Measurements from ENCODE around the gene CCL11.
"Not testable (repeated sequence)": the region's sequence is repeated elsewhere in the genome, so short reads cannot be mapped to it uniquely, and the experiment has no call there.

Gene CCL11

DNA sequence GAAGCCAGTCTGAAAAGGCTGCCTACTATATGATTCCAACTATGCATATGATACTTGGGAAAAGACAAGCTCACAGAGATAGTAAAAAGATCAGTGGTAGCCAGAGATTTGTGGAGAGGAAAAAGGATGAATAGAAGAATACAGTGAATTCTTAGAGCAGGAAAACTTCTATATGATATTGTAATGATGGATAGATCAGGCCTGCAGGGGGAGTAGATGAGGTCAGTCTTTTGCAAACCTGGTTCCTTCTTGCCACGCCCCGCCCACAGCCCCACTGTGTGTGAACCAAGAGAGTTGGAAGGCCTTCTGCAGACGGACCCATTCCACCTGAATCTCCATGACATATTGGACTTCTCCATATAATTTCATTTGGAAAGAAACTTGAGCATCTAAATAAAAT, 32.9 kb downstream of the CCL11 start:
- H2AFZ ChIP-seq (ENCODE audit: low read depth): no peak overlapping the region
- H3K4me3 ChIP-seq (IDR thresholded peaks at IDR 0.05; ENCODE audit: insufficient read depth, low read depth, low read length): no peak overlapping the region
- no peaks in the 10 kb centered on the region for H3K36me3 ChIP-seq (ENCODE audit: insufficient read depth)
- H3K4me1 ChIP-seq (ENCODE audit: low read depth, poor library complexity, severe bottlenecking): no peaks in the 10 kb centered on the region
- no peak overlapping the region for H3K9ac ChIP-seq
- H3K4me2 ChIP-seq: no peak overlapping the region
- H3K27me3 ChIP-seq (ENCODE audit: insufficient read depth, low read depth): no peaks in the 10 kb centered on the region
- H3K79me2 ChIP-seq (ENCODE audit: insufficient read depth, low read depth): no peaks in the 10 kb centered on the region
- H3K27ac ChIP-seq: no peak overlapping the region
- no peaks in the 10 kb centered on the region for H4K20me1 ChIP-seq (ENCODE audit: insufficient read depth)
- TF ChIP-seq, protein P1, sequence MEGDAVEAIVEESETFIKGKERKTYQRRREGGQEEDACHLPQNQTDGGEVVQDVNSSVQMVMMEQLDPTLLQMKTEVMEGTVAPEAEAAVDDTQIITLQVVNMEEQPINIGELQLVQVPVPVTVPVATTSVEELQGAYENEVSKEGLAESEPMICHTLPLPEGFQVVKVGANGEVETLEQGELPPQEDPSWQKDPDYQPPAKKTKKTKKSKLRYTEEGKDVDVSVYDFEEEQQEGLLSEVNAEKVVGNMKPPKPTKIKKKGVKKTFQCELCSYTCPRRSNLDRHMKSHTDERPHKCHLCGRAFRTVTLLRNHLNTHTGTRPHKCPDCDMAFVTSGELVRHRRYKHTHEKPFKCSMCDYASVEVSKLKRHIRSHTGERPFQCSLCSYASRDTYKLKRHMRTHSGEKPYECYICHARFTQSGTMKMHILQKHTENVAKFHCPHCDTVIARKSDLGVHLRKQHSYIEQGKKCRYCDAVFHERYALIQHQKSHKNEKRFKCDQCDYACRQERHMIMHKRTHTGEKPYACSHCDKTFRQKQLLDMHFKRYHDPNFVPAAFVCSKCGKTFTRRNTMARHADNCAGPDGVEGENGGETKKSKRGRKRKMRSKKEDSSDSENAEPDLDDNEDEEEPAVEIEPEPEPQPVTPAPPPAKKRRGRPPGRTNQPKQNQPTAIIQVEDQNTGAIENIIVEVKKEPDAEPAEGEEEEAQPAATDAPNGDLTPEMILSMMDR (conservative IDR thresholded peaks at IDR 0.05; ENCODE audit: low read depth, low read length): peak; percentile 56

DNA sequence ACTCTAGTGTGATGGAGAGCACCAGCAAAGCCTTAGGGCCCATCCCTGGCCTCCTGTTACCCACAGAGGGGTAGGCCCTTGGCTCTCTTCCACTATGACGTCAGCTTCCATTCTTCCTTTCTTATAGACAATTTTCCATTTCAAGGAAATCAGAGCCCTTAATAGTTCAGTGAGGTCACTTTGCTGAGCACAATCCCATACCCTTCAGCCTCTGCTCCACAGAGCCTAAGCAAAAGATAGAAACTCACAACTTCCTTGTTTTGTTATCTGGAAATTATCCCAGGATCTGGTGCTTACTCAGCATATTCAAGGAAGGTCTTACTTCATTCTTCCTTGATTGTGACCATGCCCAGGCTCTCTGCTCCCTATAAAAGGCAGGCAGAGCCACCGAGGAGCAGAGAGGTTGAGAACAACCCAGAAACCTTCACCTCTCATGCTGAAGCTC, 33.5 kb downstream of the CCL11 start, which contains the start of gene CCL8:
TSS of gene CCL8 (plus strand) at position 397 of the 445 bp plus-strand sequence. CDS start 67 bp downstream, outside the sequence.
- H3K27ac ChIP-seq: no peak within 1 kb of the TSS
- no peaks in the 10 kb centered on the region for H3K79me2 ChIP-seq (ENCODE audit: insufficient read depth, low read depth)
- no peaks in the 10 kb centered on the region for H4K20me1 ChIP-seq (ENCODE audit: insufficient read depth)
- H3K9ac ChIP-seq: no peak within 1 kb of the TSS
- H3K4me2 ChIP-seq: no peak within 1 kb of the TSS
- no peaks in the 10 kb centered on the region for H3K27me3 ChIP-seq (ENCODE audit: insufficient read depth, low read depth)
- H3K4me3 ChIP-seq (IDR thresholded peaks at IDR 0.05; ENCODE audit: insufficient read depth, low read depth, low read length): no peak within 1 kb of the TSS
- TF ChIP-seq, protein P1 (conservative IDR thresholded peaks at IDR 0.05; ENCODE audit: low read depth, low read length): no peak
- H3K4me1 ChIP-seq (ENCODE audit: low read depth, poor library complexity, severe bottlenecking): no peaks in the 10 kb centered on the region
- no peaks in the 10 kb centered on the region for H3K36me3 ChIP-seq (ENCODE audit: insufficient read depth)
- no peak within 1 kb of the TSS for H2AFZ ChIP-seq (ENCODE audit: low read depth)

DNA sequence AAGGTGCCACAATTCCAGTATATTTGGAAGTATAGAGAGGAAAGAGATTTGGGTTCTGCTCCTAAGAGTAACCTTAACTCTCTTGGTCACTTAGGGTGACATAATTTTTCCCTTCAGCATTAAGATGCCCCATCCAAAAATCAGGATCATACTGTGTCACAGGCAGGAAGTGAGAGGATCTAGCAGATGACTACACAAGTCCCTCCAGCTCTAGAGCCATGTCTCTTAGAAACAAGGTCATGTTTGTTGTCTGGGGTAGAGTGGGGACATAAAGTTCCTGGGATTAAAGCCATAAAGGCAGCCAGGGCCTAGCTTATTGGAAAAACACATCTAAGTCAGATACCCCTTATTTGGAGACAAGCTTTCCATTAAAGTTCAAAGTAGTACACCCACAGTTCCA, 36.4 kb downstream of the CCL11 start:
- no peak overlapping the region for H3K4me3 ChIP-seq (IDR thresholded peaks at IDR 0.05; ENCODE audit: insufficient read depth, low read depth, low read length)
- no peaks in the 10 kb centered on the region for H4K20me1 ChIP-seq (ENCODE audit: insufficient read depth)
- no peaks in the 10 kb centered on the region for H3K27me3 ChIP-seq (ENCODE audit: insufficient read depth, low read depth)
- H2AFZ ChIP-seq (ENCODE audit: low read depth): no peak overlapping the region
- H3K36me3 ChIP-seq (ENCODE audit: insufficient read depth): no peaks in the 10 kb centered on the region
- TF ChIP-seq, protein P1 (conservative IDR thresholded peaks at IDR 0.05; ENCODE audit: low read depth, low read length): no peak
- no peak overlapping the region for H3K27ac ChIP-seq
- no peaks in the 10 kb centered on the region for H3K4me1 ChIP-seq (ENCODE audit: low read depth, poor library complexity, severe bottlenecking)
- H3K4me2 ChIP-seq: no peak overlapping the region
- no peaks in the 10 kb centered on the region for H3K79me2 ChIP-seq (ENCODE audit: insufficient read depth, low read depth)
- H3K9ac ChIP-seq: no peak overlapping the region

DNA sequence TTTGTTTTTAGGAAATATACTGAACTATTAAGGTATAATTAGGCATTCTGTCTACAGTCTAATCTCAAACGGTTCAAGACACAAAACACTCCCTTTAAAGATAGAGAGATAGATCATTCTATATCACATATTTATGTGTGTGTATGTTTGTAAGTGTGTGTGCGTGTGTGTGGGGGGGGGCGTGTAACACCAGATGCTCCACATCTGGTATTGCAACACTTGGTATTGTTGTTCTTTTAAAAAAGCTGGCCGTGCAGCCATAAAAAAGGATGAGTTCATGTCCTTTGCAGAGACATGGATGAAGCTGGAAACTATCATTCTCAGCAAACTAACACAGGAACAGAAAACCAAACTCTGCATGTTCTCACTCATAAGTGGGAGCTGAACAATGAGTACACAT, 42.0 kb downstream of the CCL11 start:
- H3K9ac ChIP-seq; H3K4me3 ChIP-seq (IDR thresholded peaks at IDR 0.05; ENCODE audit: insufficient read depth, low read depth, low read length); H3K27me3 ChIP-seq (ENCODE audit: insufficient read depth, low read depth); H3K27ac ChIP-seq; H3K79me2 ChIP-seq (ENCODE audit: insufficient read depth, low read depth); H2AFZ ChIP-seq (ENCODE audit: low read depth); H3K36me3 ChIP-seq (ENCODE audit: insufficient read depth); H3K4me1 ChIP-seq (ENCODE audit: low read depth, poor library complexity, severe bottlenecking); H4K20me1 ChIP-seq (ENCODE audit: insufficient read depth); H3K4me2 ChIP-seq: not testable (repeated sequence)

DNA sequence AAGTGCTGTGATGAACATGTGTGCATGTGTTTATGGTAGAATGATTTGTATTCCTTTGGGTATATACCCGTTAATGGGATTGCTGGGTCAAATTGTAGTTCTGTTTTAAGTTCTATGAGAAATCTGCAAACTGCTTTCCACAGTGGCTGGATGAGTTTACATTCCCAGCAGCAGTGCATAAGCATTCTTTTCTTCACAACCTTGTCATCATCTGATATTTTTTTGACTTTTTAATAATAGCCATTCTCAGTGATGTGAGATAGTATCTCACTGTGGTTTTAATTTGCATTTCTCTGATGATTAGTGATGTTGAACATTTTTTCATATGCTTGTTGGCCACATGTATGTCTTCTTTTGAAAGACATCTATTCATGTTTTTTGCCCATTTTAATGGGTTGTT, 52.2 kb downstream of the CCL11 start:
- Histone ChIP-seq H3K36me3 (ENCODE audit: insufficient read depth) (no peaks in the 10 kb centered on the region), H2AFZ (ENCODE audit: low read depth) (no peak overlapping the region), H3K4me2 (no peak overlapping the region), H3K9ac (no peak overlapping the region), H3K79me2 (ENCODE audit: insufficient read depth, low read depth) (no peaks in the 10 kb centered on the region), H3K4me1 (ENCODE audit: low read depth, poor library complexity, severe bottlenecking) (no peaks in the 10 kb centered on the region), H3K27ac (no peak overlapping the region), H3K27me3 (ENCODE audit: insufficient read depth, low read depth) (no peaks in the 10 kb centered on the region), H4K20me1 (ENCODE audit: insufficient read depth) (no peaks in the 10 kb centered on the region), H3K4me3 (IDR thresholded peaks at IDR 0.05; ENCODE audit: insufficient read depth, low read depth, low read length) (no peak overlapping the region)
- TF ChIP-seq, protein P1 (conservative IDR thresholded peaks at IDR 0.05; ENCODE audit: low read depth, low read length): no peak

All from KMS-11 (cell line).